K562 treated with DMSO at 1 percent for 4 hours (cell line): ENCODE measurements around the gene C6orf47. TPM values are rescaled to one million over a fixed set of nuclear protein-coding genes. Genes with fewer than 3 reads are reported as not detected.

Experiments used
- total RNA-seq: library from RNA; unstranded; fragments of 300-600 nt; gene quantifications from 2 replicates; pipeline ENCODE4 v1.2.3, GENCODE V29; 2022; ENCODE audit not compliant: insufficient read depth

The C6orf47 gene, protein sequence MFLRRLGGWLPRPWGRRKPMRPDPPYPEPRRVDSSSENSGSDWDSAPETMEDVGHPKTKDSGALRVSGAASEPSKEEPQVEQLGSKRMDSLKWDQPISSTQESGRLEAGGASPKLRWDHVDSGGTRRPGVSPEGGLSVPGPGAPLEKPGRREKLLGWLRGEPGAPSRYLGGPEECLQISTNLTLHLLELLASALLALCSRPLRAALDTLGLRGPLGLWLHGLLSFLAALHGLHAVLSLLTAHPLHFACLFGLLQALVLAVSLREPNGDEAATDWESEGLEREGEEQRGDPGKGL
- 17.7 and 18.6 TPM in 2 replicates for total RNA-seq

DNA sequence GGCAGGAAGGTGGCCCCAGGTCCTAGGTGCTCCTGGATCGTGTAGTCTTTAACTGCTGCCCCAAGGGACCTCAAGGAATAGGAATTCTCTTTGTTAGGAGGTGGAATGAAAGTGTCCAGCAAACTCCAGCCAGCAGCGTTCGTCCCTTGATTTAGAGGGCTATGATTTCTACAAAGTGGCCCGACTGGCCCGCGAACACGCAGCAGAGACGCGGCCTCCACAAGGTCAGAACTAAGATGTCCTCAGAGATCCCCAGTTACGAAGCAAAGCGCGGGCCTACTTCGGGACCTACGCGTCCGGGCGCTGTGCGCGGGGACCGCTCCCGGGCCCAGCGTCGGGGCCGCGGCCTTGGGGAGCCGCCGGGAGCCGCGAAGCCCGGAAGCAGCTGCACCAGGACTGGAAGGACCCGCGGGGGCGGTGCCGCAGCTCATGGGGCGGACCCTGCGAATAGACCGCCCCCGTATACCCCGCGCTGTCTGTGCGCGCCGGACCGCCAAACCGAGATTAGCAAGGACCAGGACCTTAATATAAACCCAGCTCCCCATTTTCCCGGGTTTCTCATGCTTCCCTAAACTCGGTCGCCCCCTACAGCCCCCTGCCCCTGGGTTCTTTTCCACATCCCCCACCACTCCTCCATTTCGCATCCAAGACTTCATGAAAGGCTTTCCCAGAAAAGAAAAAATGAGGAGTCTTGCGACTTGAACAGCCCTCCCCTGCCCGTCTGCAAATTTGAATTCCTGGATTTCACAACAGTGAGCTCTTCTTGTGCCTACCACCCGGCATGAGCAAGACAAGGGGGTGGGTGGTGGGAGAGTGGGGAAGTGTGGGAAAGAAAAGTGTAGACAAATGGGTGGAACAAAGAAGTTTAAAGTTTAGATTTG, at the start of gene C6orf47:
Gene C6orf47 (minus strand): TSS at position 398 of the 881 bp plus-strand sequence. CDS start 831 bp downstream, outside the sequence.

DNA sequence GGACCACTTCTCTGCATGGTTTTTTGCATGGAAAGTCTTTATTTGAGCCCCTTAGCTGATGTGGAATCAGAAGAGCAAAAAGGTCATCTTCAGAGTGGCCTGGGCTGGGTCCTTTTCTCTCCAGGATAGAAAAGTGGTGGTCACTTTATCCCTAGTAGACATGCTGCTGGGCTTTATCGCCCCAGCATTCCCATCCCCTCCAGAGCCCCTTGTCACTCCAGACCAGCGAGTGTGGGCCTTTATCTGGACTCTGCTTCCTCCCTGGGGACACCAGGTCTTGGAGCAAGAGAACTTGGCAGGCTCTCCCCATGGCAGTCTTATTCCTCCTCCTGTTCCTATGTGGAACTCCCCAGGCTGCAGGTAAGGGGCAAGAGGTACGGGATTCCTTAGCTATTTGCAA, 46.0 kb upstream of the C6orf47 start, which contains the start of gene LY6G6F:
Gene LY6G6F (plus strand): TSS at position 268 of the 400 bp plus-strand sequence. CDS start 41 bp downstream, at position 309.

DNA sequence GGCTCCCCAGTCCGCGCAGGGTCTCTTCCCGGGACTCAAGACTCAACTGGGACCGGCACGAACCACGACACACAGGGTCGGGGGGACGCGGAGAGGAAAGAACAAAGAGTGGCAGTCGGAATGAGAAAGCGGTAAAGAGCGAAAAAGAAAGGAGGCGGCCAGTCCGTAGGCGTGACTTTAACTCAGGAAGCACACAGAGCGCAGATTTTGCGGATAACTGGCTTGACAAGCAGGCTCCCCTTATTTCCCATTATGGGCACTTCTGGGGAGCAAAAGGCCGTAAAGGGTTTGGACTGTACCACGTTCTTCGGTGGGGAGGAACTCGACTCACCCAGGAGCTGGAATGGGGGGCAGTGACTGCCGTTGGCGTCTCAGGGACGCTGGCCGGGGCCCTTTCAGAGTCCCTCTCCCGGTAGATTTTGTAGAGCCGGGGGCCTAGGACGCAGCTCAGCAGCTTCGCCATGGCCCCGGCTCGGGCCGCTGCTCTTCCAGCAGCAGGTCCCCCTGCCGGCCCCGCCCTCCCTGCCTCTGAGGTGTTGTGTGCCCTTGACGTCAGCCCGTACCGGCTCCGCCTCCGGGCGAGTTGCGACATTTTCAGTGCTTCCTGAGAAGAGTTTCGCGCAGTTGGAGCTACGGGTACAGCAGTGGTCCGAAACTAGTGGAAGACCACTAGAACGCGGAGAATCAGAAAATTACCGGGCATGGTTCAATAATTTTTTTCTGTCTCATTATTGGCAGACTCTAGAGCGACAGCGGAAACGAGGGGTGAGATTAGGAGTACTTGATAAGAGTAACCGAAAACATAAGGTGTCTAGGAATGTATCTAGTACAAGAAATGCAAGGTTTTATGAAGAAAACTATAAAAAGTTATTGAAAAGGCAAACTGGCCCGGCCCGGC, 42.5 kb upstream of the C6orf47 start, which contains the start of gene ABHD16A:
Gene ABHD16A (minus strand): TSS at position 506 of the 898 bp plus-strand sequence. CDS start 43 bp downstream, at position 463.

DNA sequence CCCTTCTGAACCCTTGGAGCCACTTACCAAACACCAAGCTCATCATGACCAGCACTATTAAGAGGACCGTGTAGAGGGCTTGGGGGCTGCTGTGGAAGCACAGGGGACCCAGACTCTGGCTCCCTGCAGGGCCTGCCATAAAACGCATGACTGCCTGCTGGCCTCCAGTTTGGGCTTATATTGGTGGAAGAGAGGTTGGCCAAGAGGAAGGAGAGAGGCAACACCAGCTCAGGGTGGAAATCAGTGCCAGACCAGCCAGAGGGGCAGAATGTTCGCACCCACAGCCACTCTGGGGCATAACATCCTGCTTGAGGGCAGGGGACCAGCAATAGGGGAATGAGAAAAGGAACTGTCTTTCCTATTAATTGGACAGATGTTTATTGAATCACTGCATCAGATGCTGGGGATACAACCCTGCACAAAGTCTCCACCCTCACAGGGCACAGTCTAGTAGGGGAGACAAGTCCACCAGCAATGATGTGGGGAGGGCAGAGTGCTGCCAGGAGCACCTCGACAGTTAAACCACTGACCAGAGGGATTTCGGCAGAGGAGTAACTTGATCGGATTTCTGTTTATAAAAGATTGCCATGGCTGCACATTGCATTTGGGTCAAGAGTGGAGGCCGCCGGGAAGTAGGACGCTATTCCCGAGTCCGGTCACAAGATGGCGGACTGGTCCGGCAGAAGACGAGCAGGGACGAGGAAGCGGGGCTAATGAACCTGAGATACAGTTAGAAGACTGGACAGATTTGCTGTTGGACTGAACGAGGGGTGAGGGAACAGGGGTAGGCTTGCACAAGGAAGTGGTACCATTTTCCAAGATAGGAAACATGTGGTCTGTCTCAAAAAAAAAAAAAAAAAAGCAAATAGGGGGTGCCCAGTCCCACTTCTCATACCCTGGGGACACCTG, 19.9 kb upstream of the C6orf47 start, which contains the start of gene LY6G5C:
Gene LY6G5C (minus strand): TSS at position 842 of the 909 bp plus-strand sequence. CDS start 694 bp downstream, at position 148.

DNA sequence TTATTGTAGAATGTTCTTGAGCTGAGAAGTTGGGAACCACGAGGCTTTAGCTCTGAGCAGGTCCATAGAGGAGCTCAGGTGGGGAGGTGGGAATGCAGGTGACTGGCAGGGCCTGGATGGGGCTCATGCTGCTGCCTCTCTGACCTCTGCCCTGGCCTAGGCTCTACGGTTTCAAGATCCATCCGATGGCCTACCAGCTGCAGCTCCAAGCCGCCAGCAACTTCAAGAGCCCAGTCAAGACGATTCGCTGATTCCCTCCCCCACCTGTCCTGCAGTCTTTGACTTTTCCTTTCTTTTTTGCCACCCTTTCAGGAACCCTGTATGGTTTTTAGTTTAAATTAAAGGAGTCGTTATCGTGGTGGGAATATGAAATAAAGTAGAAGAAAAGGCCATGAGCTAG, 9.1 kb upstream of the C6orf47 start, which contains the start of gene LY6G5B:
Gene LY6G5B (plus strand): TSS at position 301 of the 400 bp plus-strand sequence. CDS start 975 bp downstream, outside the sequence.

DNA sequence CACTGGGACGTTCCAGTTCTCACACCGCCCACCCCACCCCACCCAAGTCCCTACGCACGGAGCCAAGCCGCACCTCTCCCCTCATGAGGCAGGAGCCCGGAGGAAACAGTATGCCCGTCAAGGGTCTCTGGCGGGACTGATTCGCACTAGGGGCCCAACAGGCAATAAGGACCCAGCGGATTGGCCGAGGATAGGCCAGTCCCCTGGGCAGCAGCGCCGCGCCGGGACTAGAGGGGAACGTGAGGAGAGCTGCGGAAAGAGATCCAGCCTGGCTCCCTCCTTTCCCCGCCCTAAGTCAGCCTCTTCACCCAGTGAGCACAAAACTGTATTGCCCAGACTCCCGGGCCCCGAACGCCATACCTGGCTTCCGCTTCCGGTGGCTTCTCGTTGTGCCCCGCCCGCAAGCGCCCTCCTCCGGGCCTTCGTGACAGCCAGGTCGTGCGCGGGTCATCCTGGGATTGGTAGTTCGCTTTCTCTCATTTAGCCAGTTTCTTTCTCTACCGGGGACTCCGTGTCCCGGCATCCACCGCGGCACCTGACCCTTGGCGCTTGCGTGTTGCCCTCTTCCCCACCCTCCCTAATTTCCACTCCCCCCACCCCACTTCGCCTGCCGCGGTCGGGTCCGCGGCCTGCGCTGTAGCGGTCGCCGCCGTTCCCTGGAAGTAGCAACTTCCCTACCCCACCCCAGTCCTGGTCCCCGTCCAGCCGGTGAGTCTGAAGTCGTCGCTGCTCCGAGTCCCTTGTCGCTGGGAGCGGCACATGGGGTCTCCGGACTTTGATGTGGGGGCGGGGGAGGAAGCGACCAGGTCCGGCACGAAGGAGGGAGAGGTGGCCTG, 5.1 kb upstream of the C6orf47 start, which contains the start of gene CSNK2B:
Gene CSNK2B (plus strand): TSS at position 580 of the 836 bp plus-strand sequence. CDS start 752 bp downstream, outside the sequence.

DNA sequence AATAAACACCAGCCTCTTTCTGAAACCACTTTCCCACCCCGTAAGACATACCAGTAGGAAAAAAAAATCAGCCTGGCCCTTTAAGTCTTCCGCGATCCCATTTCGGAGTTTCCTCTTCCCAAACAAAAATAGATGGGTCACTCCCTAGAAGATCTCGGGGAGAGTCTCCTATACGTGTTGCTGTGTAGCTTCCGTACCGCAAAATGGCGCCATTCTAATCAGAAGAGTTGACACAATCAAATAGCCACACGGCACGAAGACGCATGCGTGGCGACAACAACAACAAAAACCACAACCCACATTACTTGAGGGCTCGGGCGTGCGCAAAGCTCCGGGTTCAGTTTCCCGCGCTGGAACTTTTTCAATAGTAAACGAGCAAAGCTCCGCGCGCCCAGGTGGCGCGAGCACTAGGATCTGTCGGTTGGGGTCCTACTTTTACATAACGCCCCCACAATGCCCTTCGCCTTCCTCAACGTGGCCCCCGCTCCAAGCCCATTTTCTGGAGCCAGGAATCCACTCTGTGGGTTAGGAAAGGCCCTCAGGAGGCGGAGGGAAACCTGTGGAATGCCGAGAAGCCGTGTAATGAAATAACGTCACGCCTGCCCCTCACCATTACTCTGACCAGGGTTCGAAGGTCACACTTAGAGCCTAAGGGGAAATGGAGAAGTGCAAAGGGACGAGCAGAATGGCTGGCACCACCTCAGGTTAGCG, 4.4 kb upstream of the C6orf47 start, which contains the start of gene GPANK1:
Gene GPANK1 (minus strand): TSS at position 208 of the 711 bp plus-strand sequence. CDS start 519 bp downstream, outside the sequence.

DNA sequence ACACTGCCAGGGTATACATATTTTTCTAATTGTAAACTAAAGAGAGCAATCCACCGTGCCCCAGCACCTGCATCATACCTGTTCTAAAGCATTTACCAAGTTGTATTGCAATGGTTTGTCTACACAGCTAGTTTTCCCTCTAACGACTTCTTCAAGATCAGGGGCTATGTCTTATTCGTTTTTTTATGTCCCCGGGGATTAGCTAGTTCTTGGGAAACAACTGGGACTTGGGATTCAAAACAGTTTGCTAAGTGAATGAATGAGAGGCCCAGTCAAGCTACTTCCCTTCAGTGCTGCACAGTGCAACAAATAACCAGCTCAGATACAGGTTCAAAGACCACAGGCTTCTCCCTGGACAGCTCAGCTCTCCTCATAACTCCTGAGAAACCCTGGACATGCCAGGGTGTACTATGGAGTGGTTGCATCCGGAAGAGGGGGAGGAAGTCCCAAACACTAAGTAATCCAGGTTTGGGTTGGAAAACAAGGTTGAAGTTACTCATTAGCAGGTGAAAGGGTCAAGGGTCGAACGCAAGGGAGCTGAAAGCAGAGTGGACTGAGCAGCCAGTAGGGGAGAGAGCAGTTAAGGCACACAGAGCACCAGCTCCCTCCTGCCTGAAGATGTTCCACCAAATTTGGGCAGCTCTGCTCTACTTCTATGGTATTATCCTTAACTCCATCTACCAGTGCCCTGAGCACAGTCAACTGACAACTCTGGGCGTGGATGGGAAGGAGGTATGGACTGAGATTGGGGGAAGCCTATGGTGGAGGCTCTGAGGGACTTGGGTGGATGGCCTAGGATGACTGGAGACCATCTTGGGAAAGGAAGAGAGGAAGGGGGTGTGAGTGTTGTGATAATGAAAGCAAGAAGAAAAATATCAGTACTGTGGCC, 5.0 kb downstream of the C6orf47 start, which contains the start of gene APOM:
Gene APOM (plus strand): TSS at position 546 of the 889 bp plus-strand sequence. CDS start 73 bp downstream, at position 619.

DNA sequence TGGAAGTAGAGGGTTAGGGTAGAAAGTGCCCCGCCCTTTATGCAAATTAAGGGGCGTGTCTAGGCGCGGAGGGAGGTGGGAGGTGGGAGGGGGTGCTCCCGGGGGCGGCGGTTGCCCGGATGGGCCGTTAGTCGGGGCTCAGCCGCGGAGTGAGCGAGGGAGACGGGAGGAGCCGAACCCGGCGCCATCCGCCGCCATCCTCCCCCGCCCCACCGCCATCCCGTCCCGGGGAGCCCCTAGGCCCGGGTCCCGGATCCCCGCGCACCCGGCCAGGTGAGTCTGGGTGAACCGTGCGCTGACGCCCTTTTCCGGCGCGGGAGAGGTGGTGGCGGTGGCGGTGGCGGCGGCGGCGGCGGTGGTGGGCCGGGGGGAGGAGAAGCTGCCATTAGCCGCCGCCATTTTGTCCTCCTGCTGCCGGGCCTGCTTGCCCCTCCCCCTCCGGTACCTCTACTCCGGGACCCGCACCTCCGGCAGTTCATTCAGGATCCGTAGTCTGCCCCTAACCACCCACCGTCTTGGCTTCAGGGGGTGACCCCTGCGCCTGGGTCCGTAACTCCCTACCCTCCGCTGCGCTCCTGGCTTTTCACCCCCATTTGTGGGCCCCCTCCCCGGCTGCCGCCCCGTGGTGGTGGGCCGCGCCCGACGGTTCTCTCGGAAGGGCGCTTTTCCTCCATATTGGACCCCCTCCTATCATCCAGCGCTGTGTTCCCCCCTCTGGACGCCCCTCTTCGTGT, 39.8 kb downstream of the C6orf47 start, which contains the start of gene PRRC2A:
Gene PRRC2A (plus strand): TSS at position 130 of the 734 bp plus-strand sequence. CDS start 2,075 bp downstream, outside the sequence.

DNA sequence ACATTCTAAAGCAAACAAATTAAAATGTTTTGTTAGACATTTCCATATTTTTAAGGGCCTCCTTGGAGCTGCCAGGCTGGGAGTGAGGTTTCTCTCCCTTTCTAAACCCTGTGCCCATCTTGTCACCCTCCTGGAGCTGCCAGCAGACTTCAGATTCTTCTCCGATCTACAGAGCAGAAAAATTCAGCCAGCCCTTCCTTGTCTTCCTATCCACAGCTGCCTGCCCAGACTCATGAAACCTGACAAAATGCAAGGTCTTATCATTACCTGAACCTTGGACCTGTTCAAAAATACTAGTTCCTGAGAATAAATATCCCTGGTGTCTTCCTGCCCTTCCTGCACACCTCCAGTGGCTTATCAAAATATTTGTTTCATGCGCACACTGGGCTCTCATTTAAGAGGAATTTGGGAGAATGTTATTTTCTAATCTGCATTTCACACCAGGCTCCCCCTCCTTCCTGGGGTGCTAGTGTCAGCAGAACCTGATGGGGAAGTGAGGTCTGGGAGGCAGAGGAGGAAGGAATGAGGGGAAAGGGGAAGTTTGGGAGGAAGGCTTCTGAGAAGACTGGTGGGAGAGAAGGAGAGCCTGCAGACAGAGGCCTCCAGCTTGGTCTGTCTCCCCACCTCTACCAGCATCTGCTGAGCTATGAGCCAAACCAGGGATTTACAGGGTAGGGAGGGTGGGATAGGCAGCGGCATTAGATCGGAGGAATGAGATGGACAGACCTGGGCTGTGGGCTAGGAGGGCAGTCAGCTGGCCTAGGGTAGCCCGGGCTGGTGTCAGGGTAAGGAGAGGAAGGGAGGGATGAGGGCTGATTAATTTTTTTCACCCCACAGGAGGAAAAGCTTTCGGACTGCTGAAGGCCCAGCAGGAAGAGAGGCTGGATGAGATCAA, 45.6 kb downstream of the C6orf47 start, which contains the start of gene AIF1:
Gene AIF1 (plus strand): TSS at position 551 of the 895 bp plus-strand sequence. CDS start 96 bp downstream, at position 647.

Other genes with a start within 250 kb of the C6orf47 start
- gene MICB, start 162.6 kb downstream of the C6orf47 start, total RNA-seq = 20.6 and 25.7 TPM in 2 replicates
- not detected in 2 replicates for gene MCCD1, start 131.8 kb downstream of the C6orf47 start, total RNA-seq
- 175 and 204 TPM in 2 replicates for gene DDX39B, start 118.8 kb downstream of the C6orf47 start, total RNA-seq
- not detected in 2 replicates for gene ATP6V1G2, start 114.2 kb downstream of the C6orf47 start, total RNA-seq
- 54.0 and 55.3 TPM in 2 replicates for gene NFKBIL1, start 113.2 kb downstream of the C6orf47 start, total RNA-seq
- not detected in 2 replicates for gene LTA, start 88.5 kb downstream of the C6orf47 start, total RNA-seq
- 0.39 TPM in 1 of 2 replicates, not detected in the other for gene TNF, start 85.2 kb downstream of the C6orf47 start, total RNA-seq
- not detected in 2 replicates for gene LTB, start 78.4 kb downstream of the C6orf47 start, total RNA-seq
- gene LST1, start 74.5 kb downstream of the C6orf47 start, total RNA-seq = 8.0 and 9.8 TPM in 2 replicates
- 1.7 TPM in 1 of 2 replicates, not detected in the other for gene NCR3, start 67.8 kb downstream of the C6orf47 start, total RNA-seq
- 26.7 and 27.1 TPM in 2 replicates for gene AIF1, start 45.5 kb downstream of the C6orf47 start, total RNA-seq
- gene PRRC2A, start 40.1 kb downstream of the C6orf47 start, total RNA-seq = 185 and 248 TPM in 2 replicates
- 380 and 409 TPM in 2 replicates for gene BAG6, start 8.1 kb downstream of the C6orf47 start, total RNA-seq
- 8.4 and 11.2 TPM in 2 replicates for gene APOM, start 4.9 kb downstream of the C6orf47 start, total RNA-seq
- gene GPANK1, start 4.2 kb upstream of the C6orf47 start, total RNA-seq = 23.4 and 36.8 TPM in 2 replicates
- 613 and 654 TPM in 2 replicates for gene CSNK2B, start 5.3 kb upstream of the C6orf47 start, total RNA-seq
- gene LY6G5B, start 9.2 kb upstream of the C6orf47 start, total RNA-seq = 5.0 and 12.4 TPM in 2 replicates
- gene LY6G5C, start 20.3 kb upstream of the C6orf47 start, total RNA-seq = 3.4 TPM in 1 of 2 replicates, not detected in the other
- 91.1 and 99.5 TPM in 2 replicates for gene ABHD16A, start 42.5 kb upstream of the C6orf47 start, total RNA-seq
- not detected in 2 replicates for gene LY6G6F, start 46.1 kb upstream of the C6orf47 start, total RNA-seq
- not detected in 2 replicates for gene LY6G6D, start 54.6 kb upstream of the C6orf47 start, total RNA-seq
- gene LY6G6C, start 61.0 kb upstream of the C6orf47 start, total RNA-seq = not detected in 2 replicates
- 0.51 TPM in 1 of 2 replicates, not detected in the other for gene MPIG6B, start 62.6 kb upstream of the C6orf47 start, total RNA-seq
- 66.8 and 75.1 TPM in 2 replicates for gene DDAH2, start 68.5 kb upstream of the C6orf47 start, total RNA-seq
- 1,213 and 1,370 TPM in 2 replicates for gene CLIC1, start 75.8 kb upstream of the C6orf47 start, total RNA-seq
- gene MSH5, start 79.2 kb upstream of the C6orf47 start, total RNA-seq = 22.0 and 30.3 TPM in 2 replicates
- gene SAPCD1, start 101.9 kb upstream of the C6orf47 start, total RNA-seq = 2.6 and 8.2 TPM in 2 replicates
- gene VWA7, start 116.5 kb upstream of the C6orf47 start, total RNA-seq = 5.4 and 5.6 TPM in 2 replicates
- 147 and 165 TPM in 2 replicates for gene VARS1, start 135.0 kb upstream of the C6orf47 start, total RNA-seq
- 139 and 155 TPM in 2 replicates for gene LSM2, start 146.2 kb upstream of the C6orf47 start, total RNA-seq
- gene HSPA1L, start 154.5 kb upstream of the C6orf47 start, total RNA-seq = 2.5 and 2.8 TPM in 2 replicates
- gene HSPA1A, start 154.8 kb upstream of the C6orf47 start, total RNA-seq = 641 and 912 TPM in 2 replicates
- gene HSPA1B, start 167.0 kb upstream of the C6orf47 start, total RNA-seq = 595 and 769 TPM in 2 replicates
- 232 TPM in 2 replicates for gene NEU1, start 202.0 kb upstream of the C6orf47 start, total RNA-seq
- gene SLC44A4, start 218.2 kb upstream of the C6orf47 start, total RNA-seq = 12.7 and 13.4 TPM in 2 replicates
- 61.5 and 78.2 TPM in 2 replicates for gene EHMT2, start 236.9 kb upstream of the C6orf47 start, total RNA-seq
- gene ZBTB12, start 241.3 kb upstream of the C6orf47 start, total RNA-seq = 6.4 and 10.3 TPM in 2 replicates